Activated CD8-positive, alpha-beta T cell treated with anti-CD3 and anti-CD28 coated beads for 36 hours (primary cell): Measurements from ENCODE around the gene CYTH4. TPM values are rescaled to one million over a fixed set of nuclear protein-coding genes. Genes with fewer than 3 reads are reported as not detected.

ENCODE experiments used
- ATAC-seq: fragments of 200-7000 bp; cut with Tn5 transposase; one replicate; pipeline ENCODE4 v1.10.0; 2021; ENCODE audit warnings: mild to moderate bottlenecking, moderate library complexity
- CTCF ChIA-PET: fragments of 350-600 bp; sonication (Branson Sonifier 250); formaldehyde crosslinking; loops from one replicate; lab custom pipeline; 2021; ENCODE audit warnings: antibody characterized with exemption; lab: Charles Lee
- POLR2A ChIA-PET: fragments of 350-600 bp; sonication (Branson Sonifier 250); formaldehyde crosslinking; loops from one replicate; lab custom pipeline; 2021; ENCODE audit warnings: antibody characterized with exemption; lab: Charles Lee
- DNase-seq: peaks from one replicate; pipeline ENCODE4 v3.0.0-alpha.2; 2020
- H3K27ac Mint-ChIP-seq: one replicate; pipeline ENCODE4 v1.8.0; 2021; ENCODE audit warnings: mild to moderate bottlenecking, mixed read lengths
- H3K27me3 Mint-ChIP-seq: one replicate; pipeline ENCODE4 v1.8.0; 2021; ENCODE audit warnings: mixed read lengths
- H3K36me3 Mint-ChIP-seq: one replicate; pipeline ENCODE4 v1.8.0; 2021; ENCODE audit warnings: low read depth, mixed read lengths
- H3K4me1 Mint-ChIP-seq: one replicate; pipeline ENCODE4 v1.8.0; 2021; ENCODE audit warnings: low read depth, mixed read lengths
- H3K4me3 Mint-ChIP-seq: one replicate; pipeline ENCODE4 v1.8.0; 2021; ENCODE audit warnings: mild to moderate bottlenecking, moderate library complexity, mixed read lengths
- H3K9me3 Mint-ChIP-seq: one replicate; pipeline ENCODE4 v1.8.0; 2021; ENCODE audit warnings: mixed read lengths
- CTCF ChIP-seq: fragments of 200-600 bp; IDR thresholded peaks from one replicate; pipeline ENCODE4 v1.8.0; 2022; ENCODE audit warnings: antibody characterized with exemption, mild to moderate bottlenecking
- intact Hi-C: fragments of 100-400 bp; cut with micrococcal nuclease; formaldehyde crosslinking; loops from one replicate; pipeline ENCODE4 v1.10.0; 2022
- total RNA-seq, 2 experiments: library from RNA; stranded (reverse); gene quantifications; one replicate each; pipeline ENCODE4 v1.2.3, GENCODE V29; 2021

The CYTH4 gene
- total RNA-seq, 2 experiments from 2014 or later, result 33.2 to 33.4 TPM

GRCh38 chr22:37244114-37244921, 38.0 kb upstream of the CYTH4 start, which contains the start of gene RAC2:
RAC2 (minus strand) TSS chr22:37244269; CDS start chr22:37244148, 121 bp downstream.
- Mint-ChIP-seq H3K9me3 (no peaks in the 10 kb centered on the region), H3K4me3 (peak within 1 kb of the TSS; percentile 98), H3K27ac (peak within 1 kb of the TSS; percentile 97), H3K27me3 (no peaks in the 10 kb centered on the region), H3K4me1 (peaks cover 42% of the 10 kb centered on the region), H3K36me3 (peaks cover 48% of the 10 kb centered on the region)
- TF ChIP-seq CTCF, result no peak
- POLR2A ChIA-PET, result interaction anchor here (0.7 to 9.5 kb wide), 19 partner anchors 9 to 184 kb away, joined by 3 to 209 read pairs (median 6); partner anchors contain the start of gene IL2RB
- intact Hi-C loops, result no loop called here
- ATAC-seq (peak; percentile 71), DNase-seq (peak; percentile 98)
- CTCF ChIA-PET, result interaction anchor here (0.8 to 12.0 kb wide), 14 partner anchors 9 to 215 kb away, joined by 3 to 154 read pairs (median 4); no protein-coding TSS in a partner anchor

- TF ChIP-seq CTCF, result no peak
- Mint-ChIP-seq H3K4me3 (peak overlapping the region; percentile 98), H3K9me3 (no peaks in the 10 kb centered on the region), H3K27ac (peak overlapping the region; percentile 97), H3K36me3 (peaks cover 40% of the 10 kb centered on the region), H3K4me1 (peaks cover 35% of the 10 kb centered on the region), H3K27me3 (no peaks in the 10 kb centered on the region)
- DNase-seq, result peak; percentile 42
- ATAC-seq, result no peak
- intact Hi-C loops, result no loop called here
- ChIA-PET CTCF (interaction anchor here (0.9 to 12.0 kb wide), 13 partner anchors 8 to 214 kb away, joined by 3 to 154 read pairs (median 5); no protein-coding TSS in a partner anchor), POLR2A (interaction anchor here (0.7 to 9.5 kb wide), 13 partner anchors 10 to 184 kb away, joined by 3 to 209 read pairs (median 8); partner anchors contain the start of gene IL2RB)
These were observed 37.2 kb upstream of the CYTH4 start for GRCh38 chr22:37244922-37245722.

GRCh38 chr22:37245740-37246139, 36.6 kb upstream of the CYTH4 start:
- ATAC-seq (no peak), DNase-seq (no peak)
- TF ChIP-seq CTCF, result no peak
- Mint-ChIP-seq H3K4me3 (peak overlapping the region; percentile 98), H3K4me1 (peaks cover 28% of the 10 kb centered on the region), H3K27ac (no peak overlapping the region), H3K36me3 (peaks cover 34% of the 10 kb centered on the region), H3K9me3 (no peaks in the 10 kb centered on the region), H3K27me3 (no peaks in the 10 kb centered on the region)
- ChIA-PET CTCF (interaction anchor here (1.1 to 12.0 kb wide), 5 partner anchors 15 to 79 kb away, joined by 3 to 154 read pairs (median 8); no protein-coding TSS in a partner anchor), POLR2A (interaction anchor here (0.6 to 9.5 kb wide), 8 partner anchors 10 to 96 kb away, joined by 3 to 209 read pairs (median 18); partner anchors contain the start of gene IL2RB)
- intact Hi-C loops, result no loop called here

- peak; percentile 30 for DNase-seq
- Mint-ChIP-seq H3K9me3 (no peaks in the 10 kb centered on the region), H3K27me3 (no peaks in the 10 kb centered on the region), H3K4me1 (peaks cover 24% of the 10 kb centered on the region), H3K27ac (no peak overlapping the region), H3K36me3 (peaks cover 9% of the 10 kb centered on the region), H3K4me3 (no peak overlapping the region)
- TF ChIP-seq CTCF, result no peak
- intact Hi-C loops, result no loop called here
- ChIA-PET POLR2A (interaction anchor here (1.1 kb wide), 1 partner anchor 19 kb away, joined by 4 read pairs; no protein-coding TSS in a partner anchor), CTCF (interaction anchor here (12.0 kb wide), 1 partner anchor 12 kb away, joined by 154 read pairs; no protein-coding TSS in a partner anchor)
- no peak for ATAC-seq
These were observed 34.1 kb upstream of the CYTH4 start for GRCh38 chr22:37248251-37248650.
